Skeletal muscle satellite cell (primary cell): ENCODE measurements around the gene KLHL29.

Experiments used
- H3K27me3 ChIP-seq: 2 replicates; pipeline ENCODE4 v1.7.0; 2013; ENCODE audit warnings: low read length; ENCODE audit not compliant: control insufficient read depth, insufficient read depth
- H3K36me3 ChIP-seq: 2 replicates; pipeline ENCODE4 v1.7.0; 2013; ENCODE audit warnings: mild to moderate bottlenecking, control low read depth, low read length; ENCODE audit not compliant: insufficient read depth
- H3K4me1 ChIP-seq: 2 replicates; pipeline ENCODE4 v1.7.0; 2013; ENCODE audit warnings: low read length; ENCODE audit not compliant: control insufficient read depth, insufficient read depth
- H3K4me2 ChIP-seq: 2 replicates; pipeline ENCODE4 v1.7.0; 2013; ENCODE audit warnings: mild to moderate bottlenecking, low read length
- H3K4me3 ChIP-seq: 2 replicates; pipeline ENCODE4 v1.7.0; 2013; ENCODE audit warnings: low read length
- H3K9ac ChIP-seq: 2 replicates; pipeline ENCODE4 v1.7.0; 2013; ENCODE audit warnings: mild to moderate bottlenecking, low read depth, low read length, moderate library complexity
- H3K9me3 ChIP-seq: replicated peaks from 2 replicates; pipeline ENCODE4 v1.7.0; 2013; ENCODE audit warnings: mild to moderate bottlenecking, control low read depth, low read length

The KLHL29 gene

GRCh38 chr2:23453836-23454460 lies 69.0 kb downstream of the KLHL29 start:
- H3K4me3 ChIP-seq, result no peak overlapping the region
- no peaks in the 10 kb centered on the region for H3K36me3 ChIP-seq
- H3K4me1 ChIP-seq, result peaks cover 34% of the 10 kb centered on the region
- no peaks in the 10 kb centered on the region for H3K27me3 ChIP-seq
- H3K9me3 ChIP-seq, result no peaks in the 10 kb centered on the region
- H3K9ac ChIP-seq, result no peak overlapping the region
- H3K4me2 ChIP-seq, result no peak overlapping the region

- peaks cover 32% of the 10 kb centered on the region for H3K4me1 ChIP-seq
- H3K9me3 ChIP-seq, result no peaks in the 10 kb centered on the region
- H3K27me3 ChIP-seq, result no peaks in the 10 kb centered on the region
- no peak overlapping the region for H3K9ac ChIP-seq
- no peak overlapping the region for H3K4me3 ChIP-seq
- no peaks in the 10 kb centered on the region for H3K36me3 ChIP-seq
- H3K4me2 ChIP-seq, result no peak overlapping the region
These were observed 69.6 kb downstream of the KLHL29 start for GRCh38 chr2:23454501-23455120.

GRCh38 chr2:23456396-23456795 lies 71.4 kb downstream of the KLHL29 start:
- no peak overlapping the region for H3K4me3 ChIP-seq
- no peaks in the 10 kb centered on the region for H3K9me3 ChIP-seq
- no peak overlapping the region for H3K4me2 ChIP-seq

GRCh38 chr2:23456881-23457760 lies 72.1 kb downstream of the KLHL29 start:
- no peak overlapping the region for H3K4me3 ChIP-seq
- H3K9ac ChIP-seq, result no peak overlapping the region
- no peaks in the 10 kb centered on the region for H3K27me3 ChIP-seq
- no peak overlapping the region for H3K4me2 ChIP-seq
- no peaks in the 10 kb centered on the region for H3K36me3 ChIP-seq
- no peaks in the 10 kb centered on the region for H3K9me3 ChIP-seq
- peaks cover 28% of the 10 kb centered on the region for H3K4me1 ChIP-seq

More at GRCh38 chr2:23456396-23456795, 71.4 kb downstream of the KLHL29 start:
- Histone ChIP-seq H3K4me1 (peaks cover 28% of the 10 kb centered on the region), H3K27me3 (no peaks in the 10 kb centered on the region), H3K36me3 (no peaks in the 10 kb centered on the region), H3K9ac (no peak overlapping the region)

GRCh38 chr2:23457990-23458682 lies 73.2 kb downstream of the KLHL29 start:
- Histone ChIP-seq H3K27me3 (no peaks in the 10 kb centered on the region), H3K4me3 (no peak overlapping the region), H3K4me2 (no peak overlapping the region), H3K9ac (no peak overlapping the region), H3K4me1 (peaks cover 18% of the 10 kb centered on the region), H3K9me3 (no peaks in the 10 kb centered on the region), H3K36me3 (no peaks in the 10 kb centered on the region)

GRCh38 chr2:23459032-23459431 lies 74.1 kb downstream of the KLHL29 start:
- H3K9ac ChIP-seq, result no peak overlapping the region
- H3K4me3 ChIP-seq, result no peak overlapping the region
- no peaks in the 10 kb centered on the region for H3K27me3 ChIP-seq
- H3K4me1 ChIP-seq, result peaks cover 14% of the 10 kb centered on the region
- no peak overlapping the region for H3K4me2 ChIP-seq
- no peaks in the 10 kb centered on the region for H3K9me3 ChIP-seq
- no peaks in the 10 kb centered on the region for H3K36me3 ChIP-seq

GRCh38 chr2:23460228-23460627 lies 75.2 kb downstream of the KLHL29 start:
- H3K27me3 ChIP-seq, result no peaks in the 10 kb centered on the region
- H3K4me1 ChIP-seq, result peaks cover 8% of the 10 kb centered on the region
- H3K4me3 ChIP-seq, result no peak overlapping the region
- H3K36me3 ChIP-seq, result no peaks in the 10 kb centered on the region
- H3K9ac ChIP-seq, result no peak overlapping the region
- no peak overlapping the region for H3K4me2 ChIP-seq
- H3K9me3 ChIP-seq, result no peaks in the 10 kb centered on the region

- H3K4me2 ChIP-seq, result no peak overlapping the region
- no peaks in the 10 kb centered on the region for H3K9me3 ChIP-seq
- peaks cover 8% of the 10 kb centered on the region for H3K4me1 ChIP-seq
- no peak overlapping the region for H3K4me3 ChIP-seq
- no peak overlapping the region for H3K9ac ChIP-seq
- H3K36me3 ChIP-seq, result no peaks in the 10 kb centered on the region
- H3K27me3 ChIP-seq, result no peaks in the 10 kb centered on the region
These were observed 76.0 kb downstream of the KLHL29 start for GRCh38 chr2:23460993-23461392.

GRCh38 chr2:23464156-23464555 lies 79.2 kb downstream of the KLHL29 start:
- Histone ChIP-seq H3K4me1 (no peaks in the 10 kb centered on the region), H3K9me3 (no peaks in the 10 kb centered on the region), H3K9ac (no peak overlapping the region), H3K4me2 (no peak overlapping the region), H3K36me3 (no peaks in the 10 kb centered on the region), H3K4me3 (no peak overlapping the region), H3K27me3 (no peaks in the 10 kb centered on the region)

- Histone ChIP-seq H3K9me3 (no peaks in the 10 kb centered on the region), H3K4me3 (no peak overlapping the region), H3K4me2 (no peak overlapping the region), H3K9ac (no peak overlapping the region), H3K4me1 (no peaks in the 10 kb centered on the region), H3K27me3 (no peaks in the 10 kb centered on the region), H3K36me3 (no peaks in the 10 kb centered on the region)
These were observed 80.0 kb downstream of the KLHL29 start for GRCh38 chr2:23464905-23465537.

- Histone ChIP-seq H3K36me3 (no peaks in the 10 kb centered on the region), H3K4me2 (no peak overlapping the region), H3K4me3 (no peak overlapping the region), H3K27me3 (no peaks in the 10 kb centered on the region), H3K9me3 (no peaks in the 10 kb centered on the region), H3K4me1 (no peaks in the 10 kb centered on the region), H3K9ac (no peak overlapping the region)
These were observed 81.0 kb downstream of the KLHL29 start for GRCh38 chr2:23465936-23466335.
